GM13977 (cell line): Measurements from ENCODE around the gene SYCP2L.
A peak's percentile ranks its signal among the peaks of the same experiment; 100 is the strongest.

Source experiments
- DNase-seq: peaks from one replicate; pipeline ENCODE4 v3.0.0; 2012; ENCODE audit warnings: low spot score
- CTCF ChIP-seq: IDR thresholded peaks from 2 replicates; pipeline ENCODE4 v1.5.1; 2012; ENCODE audit warnings: mild to moderate bottlenecking, control low read depth; ENCODE audit not compliant: insufficient read depth; ENCODE audit errors: extremely low read depth, missing control alignments
- in situ Hi-C: fragments of 300-500 bp; cut with MboI; formaldehyde crosslinking; loops from one replicate; pipeline ENCODE4 v1.12.0; 2022; ENCODE audit warnings: low sequenced_read_pairs, low pct_unique_long_range_greater_than_20kb, mixed read lengths, inconsistent platforms; ENCODE audit not compliant: unreplicated experiment

SYCP2L gene

GRCh38 chr6:10963113-10963512 lies 76.3 kb downstream of the SYCP2L start:
- in situ Hi-C loops: loop anchor here (25.0 kb wide), 1 partner anchor 524 kb away; no protein-coding TSS in a partner anchor
- no peak for DNase-seq
- no peak for TF ChIP-seq CTCF

GRCh38 chr6:10964684-10965083 lies 77.8 kb downstream of the SYCP2L start:
- DNase-seq: peak; percentile 46
- in situ Hi-C loops: loop anchor here (25.0 kb wide), 1 partner anchor 523 kb away; no protein-coding TSS in a partner anchor
- no peak for TF ChIP-seq CTCF

GRCh38 chr6:10968776-10969175 lies 81.9 kb downstream of the SYCP2L start:
- in situ Hi-C loops: loop anchor here (25.0 kb wide), 1 partner anchor 519 kb away; no protein-coding TSS in a partner anchor
- TF ChIP-seq CTCF: no peak
- no peak for DNase-seq

- in situ Hi-C loops: loop anchor here (25.0 kb wide), 1 partner anchor 517 kb away; no protein-coding TSS in a partner anchor
- no peak for TF ChIP-seq CTCF
- no peak for DNase-seq
These were observed 83.9 kb downstream of the SYCP2L start for GRCh38 chr6:10970731-10971130.

GRCh38 chr6:10972196-10972595 lies 85.3 kb downstream of the SYCP2L start:
- in situ Hi-C loops: loop anchor here (25.0 kb wide), 1 partner anchor 515 kb away; no protein-coding TSS in a partner anchor

GRCh38 chr6:10976571-10976970 lies 89.7 kb downstream of the SYCP2L start:
- no peak for DNase-seq
- TF ChIP-seq CTCF: no peak
- in situ Hi-C loops: no loop called here

More at GRCh38 chr6:10972196-10972595, 85.3 kb downstream of the SYCP2L start:
- no peak for DNase-seq
- no peak for TF ChIP-seq CTCF
